ENCODE measurements around the gene NAV1. TPM values are rescaled to one million over a fixed set of nuclear protein-coding genes. Genes with fewer than 3 reads are reported as not detected.

Gene NAV1
- total and polyA plus RNA-seq, 2 experiments from 2014 or later = 75.6 to 79.0 TPM

DNA sequence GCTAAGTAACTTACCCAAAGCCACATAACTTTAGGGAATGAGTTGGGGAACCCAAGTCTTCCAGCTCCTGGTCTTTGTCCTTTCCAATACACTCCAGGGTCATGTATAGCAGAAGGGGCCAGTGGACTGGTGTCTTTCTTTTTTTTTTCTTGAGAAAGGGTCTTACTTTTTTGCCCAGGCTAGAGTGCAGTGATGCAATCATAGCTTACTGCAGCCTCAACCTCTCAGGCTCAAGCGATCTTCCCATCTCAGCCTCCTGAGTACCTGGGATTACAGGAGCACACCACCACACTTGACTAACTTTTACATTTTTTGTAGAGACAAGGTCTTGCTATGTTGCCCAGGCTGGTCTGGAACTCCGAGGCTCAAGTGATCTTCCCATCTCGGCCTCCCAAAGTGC, 12.2 kb downstream of the NAV1 start:
- peaks cover 44% of the 10 kb centered on the region for H3F3A ChIP-seq (ENCODE audit: insufficient read depth)
- H3K9me2 ChIP-seq (ENCODE audit: insufficient read depth) = no peaks in the 10 kb centered on the region
- H3K36me3 ChIP-seq (ENCODE audit: low read depth) = no peaks in the 10 kb centered on the region
- in situ Hi-C loops (cut with MboI) = loop anchor here (10.0 kb wide), 1 partner anchor 244 kb away; no protein-coding TSS in a partner anchor
- peaks cover 44% of the 10 kb centered on the region for H3K4me1 ChIP-seq (ENCODE audit: insufficient read depth)
- 55% methylated on average over 3 of the region's 3 CpGs for WGBS, 2 experiments (ENCODE audit: low coverage in 1 of 2, low lambda C conversion rate in 2 of 2, missing lambda C conversion rate in 2 of 2)
- no peak overlapping the region for H2AFZ ChIP-seq
- H3K9ac ChIP-seq = peak overlapping the region; percentile 71
- H3K79me2 ChIP-seq (ENCODE audit: insufficient read depth) = peaks cover 100% of the 10 kb centered on the region
- no peaks in the 10 kb centered on the region for H4K20me1 ChIP-seq (ENCODE audit: insufficient read depth)
- H3K9me3 ChIP-seq (ENCODE audit: low read depth) = no peaks in the 10 kb centered on the region
- no peak overlapping the region for H3K4me3 ChIP-seq
- no peak for DNase-seq
- no peak for TF ChIP-seq EZH2phosphoT487 (IDR thresholded peaks at IDR 0.05; ENCODE audit: insufficient read depth, low read depth)
- TF ChIP-seq EZH2 (IDR thresholded peaks at IDR 0.05; ENCODE audit: insufficient read depth, poor library complexity, severe bottlenecking) = no peak
- H3K4me2 ChIP-seq (ENCODE audit: unreplicated experiment) = peak overlapping the region; percentile 60
- H3K27me3 ChIP-seq (replicated peaks; ENCODE audit: insufficient read depth) = no peaks in the 10 kb centered on the region
- peak overlapping the region; percentile 93 for H3K27ac ChIP-seq

DNA sequence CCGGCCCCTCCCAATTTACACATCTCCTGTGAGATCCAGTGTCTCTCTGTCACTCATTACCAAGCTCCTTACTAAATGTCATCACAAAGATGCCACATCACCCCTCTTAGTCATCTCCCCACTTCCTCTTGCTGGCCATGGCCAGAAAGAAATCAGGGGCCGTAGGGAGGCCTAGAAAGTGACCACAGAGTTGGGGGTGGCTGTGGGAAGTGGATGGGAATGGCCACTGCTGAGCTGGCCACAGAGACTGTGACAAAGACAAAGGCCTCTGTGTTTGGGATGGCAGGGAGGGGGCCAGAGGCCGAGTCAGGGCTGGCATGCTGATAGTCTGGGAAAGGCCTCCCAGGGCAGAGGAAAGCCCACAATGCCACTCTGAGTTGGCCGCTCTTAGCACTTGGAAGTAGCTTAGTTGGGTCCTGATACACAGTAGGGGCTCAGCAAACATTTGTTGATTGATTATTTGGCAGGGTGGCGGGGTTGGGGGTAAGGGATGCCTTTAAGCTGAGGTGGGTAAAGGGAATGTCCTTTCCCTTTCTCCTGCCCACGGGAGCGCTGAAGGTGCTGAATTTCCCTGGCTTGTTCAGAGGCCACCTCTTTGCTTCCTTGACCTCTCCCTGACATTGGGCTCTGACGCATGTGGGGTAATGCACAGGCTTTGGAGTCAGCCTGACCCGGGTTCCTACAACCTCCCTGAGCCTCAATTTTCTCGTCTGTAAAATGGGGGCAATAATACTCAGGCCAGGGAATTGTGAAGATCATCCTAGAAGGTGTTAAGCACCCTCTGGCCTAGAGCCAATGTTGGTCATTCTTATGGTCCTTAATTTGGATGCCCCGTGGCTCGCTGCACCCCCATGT, 13.2 kb downstream of the NAV1 start:
- H3K9me3 ChIP-seq (ENCODE audit: low read depth) = no peaks in the 10 kb centered on the region
- DNase-seq = peak; percentile 94
- peaks cover 52% of the 10 kb centered on the region for H3K4me1 ChIP-seq (ENCODE audit: insufficient read depth)
- no peak for TF ChIP-seq EZH2 (IDR thresholded peaks at IDR 0.05; ENCODE audit: insufficient read depth, poor library complexity, severe bottlenecking)
- TF ChIP-seq EZH2phosphoT487 (IDR thresholded peaks at IDR 0.05; ENCODE audit: insufficient read depth, low read depth) = no peak
- H3F3A ChIP-seq (ENCODE audit: insufficient read depth) = peaks cover 50% of the 10 kb centered on the region
- WGBS, 2 experiments (ENCODE audit: low coverage in 1 of 2, low lambda C conversion rate in 2 of 2, missing lambda C conversion rate in 2 of 2) = 50% methylated on average over 12 of the region's 12 CpGs
- no peaks in the 10 kb centered on the region for H3K9me2 ChIP-seq (ENCODE audit: insufficient read depth)
- H3K27ac ChIP-seq = peak overlapping the region; percentile 93
- in situ Hi-C loops (cut with MboI) = loop anchor here (10.0 kb wide), 1 partner anchor 243 kb away; no protein-coding TSS in a partner anchor
- peak overlapping the region; percentile 60 for H3K4me2 ChIP-seq (ENCODE audit: unreplicated experiment)
- peak overlapping the region; percentile 71 for H3K9ac ChIP-seq
- no peaks in the 10 kb centered on the region for H4K20me1 ChIP-seq (ENCODE audit: insufficient read depth)
- H3K4me3 ChIP-seq = no peak overlapping the region
- no peaks in the 10 kb centered on the region for H3K27me3 ChIP-seq (replicated peaks; ENCODE audit: insufficient read depth)
- peaks cover 100% of the 10 kb centered on the region for H3K79me2 ChIP-seq (ENCODE audit: insufficient read depth)
- H2AFZ ChIP-seq = no peak overlapping the region
- no peaks in the 10 kb centered on the region for H3K36me3 ChIP-seq (ENCODE audit: low read depth)

DNA sequence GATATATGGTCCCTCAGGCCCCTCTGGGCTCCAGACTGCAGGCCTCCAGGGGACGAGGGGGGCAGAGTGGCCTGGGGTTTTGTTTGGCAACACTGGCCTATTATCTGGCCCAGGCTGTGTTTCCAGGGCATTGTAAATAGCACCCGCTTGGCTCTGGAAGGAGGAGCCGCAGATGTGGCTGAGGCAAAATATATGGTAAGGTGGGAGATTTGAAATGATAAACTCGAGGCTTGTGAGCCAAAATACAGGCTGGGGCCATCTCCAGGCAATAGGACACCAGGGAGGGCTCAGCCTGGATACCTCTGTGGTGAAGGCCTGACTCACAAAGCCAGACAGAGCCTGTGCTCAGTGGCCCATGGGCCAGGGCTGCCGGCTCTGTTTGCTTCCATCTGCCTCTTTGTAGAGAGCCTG, 14.0 kb downstream of the NAV1 start:
- peak; percentile 89 for DNase-seq

DNA sequence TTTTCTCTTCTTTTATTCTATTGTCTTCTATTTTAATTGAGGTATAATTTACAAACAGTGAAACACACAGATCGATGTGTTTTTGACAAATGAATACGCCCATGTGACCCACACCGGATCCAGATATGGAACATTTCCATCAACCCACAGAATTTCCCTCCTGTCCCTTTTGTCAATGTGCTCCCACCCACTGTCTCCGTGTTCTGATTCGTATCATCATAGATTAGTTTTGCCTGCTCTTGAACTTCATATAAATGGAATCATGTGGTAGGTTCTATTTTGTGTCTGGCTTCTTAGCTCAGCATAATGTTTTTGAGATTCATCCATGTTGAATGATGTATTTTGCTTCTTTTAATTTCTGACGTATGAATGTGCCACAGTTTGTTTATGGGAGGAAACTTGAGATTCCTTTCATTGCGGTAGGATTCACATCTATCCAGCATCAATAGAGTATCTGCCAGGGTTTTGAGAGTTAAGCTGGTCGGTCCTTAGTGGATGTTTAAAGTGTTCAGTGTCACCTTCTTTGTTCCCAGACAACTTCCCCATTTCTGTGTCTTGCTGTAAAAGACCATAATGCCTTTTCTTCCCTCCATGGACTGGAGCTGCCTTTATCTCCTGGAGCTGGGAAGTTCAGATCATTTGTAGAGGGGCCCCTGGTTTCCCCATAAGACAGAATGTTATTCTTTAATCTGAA, 14.7 kb downstream of the NAV1 start:
- peak; percentile 45 for DNase-seq
- H3F3A ChIP-seq (ENCODE audit: insufficient read depth) = peaks cover 65% of the 10 kb centered on the region
- H3K9ac ChIP-seq = peak overlapping the region; percentile 71
- H4K20me1 ChIP-seq (ENCODE audit: insufficient read depth) = no peaks in the 10 kb centered on the region
- H3K27ac ChIP-seq = peak overlapping the region; percentile 93
- in situ Hi-C loops (cut with MboI) = loop anchor here (10.0 kb wide), 1 partner anchor 241 kb away; no protein-coding TSS in a partner anchor
- no peaks in the 10 kb centered on the region for H3K9me3 ChIP-seq (ENCODE audit: low read depth)
- H3K4me2 ChIP-seq (ENCODE audit: unreplicated experiment) = peak overlapping the region; percentile 60
- no peaks in the 10 kb centered on the region for H3K27me3 ChIP-seq (replicated peaks; ENCODE audit: insufficient read depth)
- H2AFZ ChIP-seq = 0 out of 2 replicates have a peak overlapping the region, but pooled peaks have one; percentile 9
- no peaks in the 10 kb centered on the region for H3K9me2 ChIP-seq (ENCODE audit: insufficient read depth)
- TF ChIP-seq EZH2phosphoT487 (IDR thresholded peaks at IDR 0.05; ENCODE audit: insufficient read depth, low read depth) = no peak
- TF ChIP-seq EZH2 (IDR thresholded peaks at IDR 0.05; ENCODE audit: insufficient read depth, poor library complexity, severe bottlenecking) = no peak
- H3K4me1 ChIP-seq (ENCODE audit: insufficient read depth) = peaks cover 60% of the 10 kb centered on the region
- 33 to 35% methylated on average over 8 of the region's 8 CpGs for WGBS, 2 experiments (ENCODE audit: low coverage in 1 of 2, low lambda C conversion rate in 2 of 2, missing lambda C conversion rate in 2 of 2)
- no peaks in the 10 kb centered on the region for H3K36me3 ChIP-seq (ENCODE audit: low read depth)
- peak overlapping the region; percentile 1 for H3K4me3 ChIP-seq
- peaks cover 100% of the 10 kb centered on the region for H3K79me2 ChIP-seq (ENCODE audit: insufficient read depth)

More for the DNA sequence above, 14.0 kb downstream of the NAV1 start:
- Histone ChIP-seq H3K9me3 (ENCODE audit: low read depth) (no peaks in the 10 kb centered on the region), H3F3A (ENCODE audit: insufficient read depth) (peaks cover 58% of the 10 kb centered on the region), H3K27ac (peak overlapping the region; percentile 93), H3K36me3 (ENCODE audit: low read depth) (no peaks in the 10 kb centered on the region), H3K9ac (peak overlapping the region; percentile 71), H3K4me3 (no peak overlapping the region), H3K4me2 (ENCODE audit: unreplicated experiment) (peak overlapping the region; percentile 60), H3K79me2 (ENCODE audit: insufficient read depth) (peaks cover 100% of the 10 kb centered on the region), H3K4me1 (ENCODE audit: insufficient read depth) (peaks cover 60% of the 10 kb centered on the region), H3K9me2 (ENCODE audit: insufficient read depth) (no peaks in the 10 kb centered on the region), H4K20me1 (ENCODE audit: insufficient read depth) (no peaks in the 10 kb centered on the region), H3K27me3 (replicated peaks; ENCODE audit: insufficient read depth) (no peaks in the 10 kb centered on the region), H2AFZ (no peak overlapping the region)
- TF ChIP-seq EZH2phosphoT487 (IDR thresholded peaks at IDR 0.05; ENCODE audit: insufficient read depth, low read depth) (no peak), EZH2 (IDR thresholded peaks at IDR 0.05; ENCODE audit: insufficient read depth, poor library complexity, severe bottlenecking) (no peak)
- WGBS, 2 experiments (ENCODE audit: low coverage in 1 of 2, low lambda C conversion rate in 2 of 2, missing lambda C conversion rate in 2 of 2) = 49 to 50% methylated on average over 5 of the region's 5 CpGs
- in situ Hi-C loops (cut with MboI) = loop anchor here (10.0 kb wide), 1 partner anchor 242 kb away; no protein-coding TSS in a partner anchor
